Thymus (tissue), 2 donors: Measurements from ENCODE around the gene PCDH12. TPM values are rescaled to one million over a fixed set of nuclear protein-coding genes. Genes with fewer than 3 reads are reported as not detected.

Experiments
- polyA plus RNA-seq: library from polyadenylated mRNA; stranded (reverse); fragments of 200-250 nt; gene quantifications from one replicate; pipeline ENCODE4 v1.2.3, GENCODE V29; 2013
- total RNA-seq: library from RNA; stranded (reverse); fragments of 120-200 nt; gene quantifications from one replicate; pipeline ENCODE4 v1.2.4, GENCODE V29; 2013
- donor health status: healthy.

Gene PCDH12
- total and polyA plus RNA-seq, 2 donors: 0.52 to 3.4 TPM

Other genes starting within 250 kb of the PCDH12 start
- gene PCDH1, start 79.8 kb downstream of the PCDH12 start, total RNA-seq: 1.9 TPM
- 5.1 TPM for gene PCDH1, start 79.8 kb downstream of the PCDH12 start, polyA plus RNA-seq
- 42.3 TPM for gene DELE1, start 34.3 kb downstream of the PCDH12 start, total RNA-seq
- gene DELE1, start 34.3 kb downstream of the PCDH12 start, polyA plus RNA-seq: 41.5 TPM
- gene RNF14, start 10.9 kb upstream of the PCDH12 start, total RNA-seq: 42.6 TPM
- gene RNF14, start 10.9 kb upstream of the PCDH12 start, polyA plus RNA-seq: 31.9 TPM
- gene GNPDA1, start 54.8 kb upstream of the PCDH12 start, total RNA-seq: 32.9 TPM
- 39.4 TPM for gene GNPDA1, start 54.8 kb upstream of the PCDH12 start, polyA plus RNA-seq
- gene NDFIP1, start 150.6 kb upstream of the PCDH12 start, total RNA-seq: 39.7 TPM
- 121 TPM for gene NDFIP1, start 150.6 kb upstream of the PCDH12 start, polyA plus RNA-seq